GM23248 (cell line): Measurements from ENCODE around the gene TCF7L2.

Experiments
- EZH2 ChIP-seq: fragments of 200-600 bp; sonication (generic); IDR thresholded peaks from 2 replicates; pipeline ENCODE4 v1.6.1; 2018; ENCODE audit warnings: antibody characterized with exemption, mild to moderate bottlenecking; ENCODE audit not compliant: insufficient read depth, poor library complexity, severe bottlenecking
- EZH2phosphoT487 ChIP-seq: fragments of 200-600 bp; sonication (generic); IDR thresholded peaks from 2 replicates; pipeline ENCODE4 v1.6.1; 2018; ENCODE audit warnings: antibody characterized with exemption, moderate library complexity, mild to moderate bottlenecking, low read depth; ENCODE audit not compliant: insufficient read depth

DNA sequence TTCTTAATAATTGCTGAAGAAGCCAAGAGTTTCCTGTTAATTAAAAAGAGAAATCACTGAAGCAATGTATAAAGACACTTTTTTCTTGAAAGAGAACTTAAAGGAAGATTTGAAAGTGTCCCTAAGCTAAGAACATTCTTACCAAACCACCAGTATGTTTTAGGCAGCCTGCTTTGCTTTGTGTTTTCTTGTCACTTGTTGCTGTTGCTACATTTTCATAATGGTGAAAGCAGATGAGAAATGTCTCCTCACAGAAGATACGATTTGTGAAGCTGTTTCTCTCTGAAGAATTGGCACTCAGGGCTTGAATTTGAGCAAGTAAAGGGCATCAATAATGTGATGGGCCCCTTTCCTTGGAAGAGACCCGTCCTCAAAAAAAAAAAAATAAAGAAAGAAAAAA is 30.9 kb downstream of the TCF7L2 start:
- TF ChIP-seq EZH2 (no peak), EZH2phosphoT487 (no peak)
